Type B pancreatic cell (in vitro differentiated cells): Measurements from ENCODE around the gene USP24. TPM values are rescaled to one million over a fixed set of nuclear protein-coding genes. Genes with fewer than 3 reads are reported as not detected.
"Not testable (repeated sequence)": the region's sequence is repeated elsewhere in the genome, so short reads cannot be mapped to it uniquely, and the experiment has no call there.

Experiments used
- DNase-seq: peaks from one replicate; pipeline ENCODE4 v3.0.0; 2021; ENCODE audit warnings: mixed read lengths; ENCODE audit not compliant: unreplicated experiment; ENCODE audit errors: extremely low spot score
- H3K27ac Mint-ChIP-seq: 2 replicates; pipeline ENCODE4 v1.8.0; 2021; ENCODE audit warnings: mild to moderate bottlenecking, mixed read lengths
- H3K27me3 Mint-ChIP-seq: 2 replicates; pipeline ENCODE4 v1.8.0; 2021; ENCODE audit warnings: mixed read lengths
- H3K36me3 Mint-ChIP-seq: 2 replicates; pipeline ENCODE4 v1.8.0; 2021; ENCODE audit warnings: mixed read lengths
- H3K4me1 Mint-ChIP-seq: one replicate; pipeline ENCODE4 v1.8.0; 2021; ENCODE audit warnings: mixed read lengths; ENCODE audit not compliant: unreplicated experiment
- H3K4me3 Mint-ChIP-seq: 2 replicates; pipeline ENCODE4 v1.8.0; 2021; ENCODE audit warnings: mild to moderate bottlenecking, mixed read lengths
- H3K9me3 Mint-ChIP-seq: 2 replicates; pipeline ENCODE4 v1.8.0; 2021; ENCODE audit warnings: mixed read lengths
- CTCF ChIP-seq: fragments of 200-600 bp; sonication (generic); conservative IDR thresholded peaks from 2 replicates; pipeline ENCODE4 v1.5.0; 2021; ENCODE audit warnings: antibody characterized with exemption, mild to moderate bottlenecking
- total RNA-seq: library from RNA; stranded (reverse); gene quantifications from 2 replicates; pipeline ENCODE4 v1.2.1, GENCODE V29; 2021; ENCODE audit warnings: low replicate concordance

The USP24 gene
- total RNA-seq, 1 donor from 2014 or later: 44.5 TPM

DNA sequence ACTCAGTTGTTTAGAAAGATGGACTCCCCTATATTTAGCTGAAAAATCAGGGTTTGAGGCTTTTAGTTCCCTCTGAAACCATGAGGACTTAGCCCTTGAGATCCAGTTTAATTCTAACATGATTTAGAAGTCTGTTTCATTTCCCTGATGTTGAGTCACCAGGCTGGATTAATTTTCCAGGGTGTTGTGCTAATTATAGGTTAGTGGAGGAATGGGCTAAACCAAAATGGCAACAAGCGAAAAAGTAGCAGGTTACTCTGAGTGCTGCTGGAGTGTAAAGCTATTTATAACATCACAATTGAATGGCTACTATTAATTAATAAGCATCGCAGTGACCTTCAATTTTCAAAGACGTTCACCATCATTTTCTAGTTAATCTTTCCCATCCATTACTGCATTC is 15.5 kb upstream of the USP24 start:
- H3K9me3 Mint-ChIP-seq: peaks cover 7% of the 10 kb centered on the region
- H3K4me1 Mint-ChIP-seq: no peaks in the 10 kb centered on the region
- TF ChIP-seq CTCF: no peak
- DNase-seq: no peak
- H3K36me3 Mint-ChIP-seq: no peaks in the 10 kb centered on the region
- peaks cover 3% of the 10 kb centered on the region for H3K27me3 Mint-ChIP-seq
- no peak overlapping the region for H3K4me3 Mint-ChIP-seq
- H3K27ac Mint-ChIP-seq: no peak overlapping the region

DNA sequence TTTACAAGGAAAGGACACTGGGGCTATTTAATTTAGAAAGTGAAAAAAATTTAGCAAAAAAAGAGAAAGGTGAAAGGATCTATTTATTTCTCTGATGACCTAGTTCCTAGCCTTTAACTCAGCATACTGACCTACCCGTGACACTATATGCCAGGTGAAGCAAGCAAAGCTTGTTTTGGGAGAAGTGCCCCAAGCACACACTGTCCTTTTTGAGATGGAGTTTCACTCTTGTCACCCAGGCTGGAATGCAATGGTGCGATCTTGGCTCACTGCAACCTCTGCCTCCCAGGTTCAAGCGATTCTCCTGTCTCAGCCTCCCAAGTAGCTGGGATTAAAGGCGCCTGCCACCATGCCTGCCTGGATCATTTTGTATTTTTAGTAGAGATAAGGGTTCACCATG is 14.6 kb upstream of the USP24 start:
- H3K9me3 Mint-ChIP-seq, H3K27me3 Mint-ChIP-seq, H3K4me1 Mint-ChIP-seq, H3K4me3 Mint-ChIP-seq, DNase-seq, H3K27ac Mint-ChIP-seq, H3K36me3 Mint-ChIP-seq: not testable (repeated sequence)

DNA sequence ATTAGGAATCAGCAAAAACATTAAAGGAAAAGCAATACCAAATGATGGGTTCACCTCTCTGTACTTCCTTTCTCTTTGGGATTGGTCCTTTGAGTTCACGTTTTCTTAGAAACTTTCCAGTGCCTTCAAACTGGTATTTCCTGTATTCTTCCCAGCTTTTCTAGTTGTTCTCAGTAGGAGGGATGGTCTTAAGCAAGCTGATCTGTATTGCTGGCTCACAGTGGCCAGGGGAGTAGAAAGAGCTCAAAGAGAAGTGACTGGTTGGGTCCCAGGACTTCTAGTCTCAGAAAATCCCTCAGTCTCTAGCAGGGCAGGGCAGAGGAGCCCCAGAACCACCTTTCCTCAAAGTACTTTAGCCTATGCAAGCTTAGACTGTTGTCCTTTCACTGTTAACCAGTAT is 10.1 kb upstream of the USP24 start:
- DNase-seq: no peak
- Mint-ChIP-seq H3K9me3 (peaks cover 5% of the 10 kb centered on the region), H3K36me3 (no peaks in the 10 kb centered on the region), H3K4me3 (no peak overlapping the region), H3K4me1 (no peaks in the 10 kb centered on the region), H3K27me3 (peaks cover 2% of the 10 kb centered on the region), H3K27ac (no peak overlapping the region)
- no peak for TF ChIP-seq CTCF

GRCh38 chr1:55224729-55225128 is 9.6 kb upstream of the USP24 start:
- peaks cover 3% of the 10 kb centered on the region for H3K9me3 Mint-ChIP-seq
- DNase-seq: no peak
- TF ChIP-seq CTCF: no peak
- H3K4me3 Mint-ChIP-seq: no peak overlapping the region
- H3K27me3 Mint-ChIP-seq: no peaks in the 10 kb centered on the region
- H3K36me3 Mint-ChIP-seq: no peaks in the 10 kb centered on the region
- no peak overlapping the region for H3K27ac Mint-ChIP-seq
- H3K4me1 Mint-ChIP-seq: no peaks in the 10 kb centered on the region

GRCh38 chr1:55222152-55222551 is 7.0 kb upstream of the USP24 start:
- no peak overlapping the region for H3K4me3 Mint-ChIP-seq
- peaks cover 5% of the 10 kb centered on the region for H3K4me1 Mint-ChIP-seq
- TF ChIP-seq CTCF: no peak
- no peaks in the 10 kb centered on the region for H3K36me3 Mint-ChIP-seq
- H3K27me3 Mint-ChIP-seq: no peaks in the 10 kb centered on the region
- no peak overlapping the region for H3K27ac Mint-ChIP-seq
- no peak for DNase-seq
- H3K9me3 Mint-ChIP-seq: no peaks in the 10 kb centered on the region

- Mint-ChIP-seq H3K27ac (no peak overlapping the region), H3K36me3 (no peaks in the 10 kb centered on the region), H3K27me3 (no peaks in the 10 kb centered on the region), H3K4me1 (peaks cover 38% of the 10 kb centered on the region), H3K4me3 (no peak overlapping the region), H3K9me3 (no peaks in the 10 kb centered on the region)
- TF ChIP-seq CTCF: no peak
- no peak for DNase-seq
These were observed 2.2 kb upstream of the USP24 start for GRCh38 chr1:55217226-55217986.
